ENCODE data around the gene ELOVL5.

GRCh38 chr6:53287336-53288225, 61.2 kb downstream of the ELOVL5 start:
- TF ChIP-seq REST (IDR thresholded peaks at IDR 0.05; ENCODE audit: low read depth, low read length), result no peak
- no peak for TF ChIP-seq CTCF (IDR thresholded peaks at IDR 0.05)
- TF ChIP-seq POLR2AphosphoS5 (IDR thresholded peaks at IDR 0.05; ENCODE audit: low read depth, low read length), result no peak
- no peak for TF ChIP-seq NFIC (IDR thresholded peaks at IDR 0.05; ENCODE audit: borderline replicate concordance)

Measured in SK-N-SH (cell line).